ENCODE results near the gene CAPZA1.

- TF ChIP-seq CTCF (conservative IDR thresholded peaks at IDR 0.05; ENCODE audit: low read depth, low read length) (no peak), EZH2 (IDR thresholded peaks at IDR 0.05; ENCODE audit: low read length, unreplicated experiment) (no peak), EZH2phosphoT487 (IDR thresholded peaks at IDR 0.05; ENCODE audit: borderline replicate concordance, low read length) (no peak)
Observed at GRCh38 chr1:112651205-112651604, 31.6 kb downstream of the CAPZA1 start.

Measured in PC-3 (cell line).